ENCODE results near the gene CDYL. TPM values are rescaled to one million over a fixed set of nuclear protein-coding genes. Genes with fewer than 3 reads are reported as not detected.

The CDYL gene
- polyA plus RNA-seq, 3 donors = 2.9 to 21.2 (median 4.2) TPM

GRCh38 chr6:4974962-4975361, 198.8 kb downstream of the CDYL start:
- H3K9me3 ChIP-seq (replicated peaks in 1 of 2; ENCODE audit: control insufficient read depth in 1 of 2, insufficient read depth in 1 of 2, low read length in 2 of 2) = peaks cover 6 to 11% of the 10 kb centered on the region in 2 donors

GRCh38 chr6:4975506-4975905, 199.3 kb downstream of the CDYL start:
- Histone ChIP-seq H3K27ac (ENCODE audit: low read depth in 1 of 2, low read length in 2 of 2) (no peak overlapping the region), H3K4me1 (ENCODE audit: control insufficient read depth in 1 of 2, insufficient read depth in 2 of 2, low read length in 2 of 2) (no peaks in the 10 kb centered on the region), H4K20me1 (ENCODE audit: insufficient read depth, low read length) (no peaks in the 10 kb centered on the region), H3K27me3 (ENCODE audit: control insufficient read depth in 2 of 2, insufficient read depth in 2 of 2, low read length in 2 of 2) (no peaks in the 10 kb centered on the region), H3K36me3 (replicated peaks in 1 of 2; ENCODE audit: control insufficient read depth in 1 of 2, insufficient read depth in 2 of 2, low read length in 2 of 2) (no peaks in the 10 kb centered on the region), H3K9ac (ENCODE audit: insufficient read depth, low read length, poor library complexity, severe bottlenecking) (no peak overlapping the region), H2AFZ (ENCODE audit: insufficient read depth, low read depth, low read length, poor library complexity, severe bottlenecking) (no peak overlapping the region), H3K4me3 (replicated peaks in 1 of 3; ENCODE audit: low read depth in 2 of 3, low read length in 3 of 3) (no peak overlapping the region), H3K9me3 (replicated peaks in 1 of 2; ENCODE audit: control insufficient read depth in 1 of 2, insufficient read depth in 1 of 2, low read length in 2 of 2) (peaks cover 12 to 15% of the 10 kb centered on the region in 2 donors), H3K4me2 (replicated peaks; ENCODE audit: extremely low read depth, low read length, poor library complexity, severe bottlenecking) (no peak overlapping the region), H3K79me2 (ENCODE audit: insufficient read depth, low read length) (no peaks in the 10 kb centered on the region)
- peaks cover 2 to 5% (median 5%) of the 10 kb centered on the region in 3 donors for H3K27me3 Mint-ChIP-seq (ENCODE audit: low read depth in 3 of 3)
- H3K36me3 Mint-ChIP-seq = peaks cover 0 to 3% of the 10 kb centered on the region in 2 donors
- DNase-seq = no peak
- no peak overlapping the region for H3K4me3 Mint-ChIP-seq
- intact Hi-C loops (cut with micrococcal nuclease) = no loop called here
- H3K9me3 Mint-ChIP-seq = peaks cover 18 to 34% (median 25%) of the 10 kb centered on the region in 7 donors
- no peaks in the 10 kb centered on the region for H3K4me1 Mint-ChIP-seq
- no peak for TF ChIP-seq CTCF (IDR thresholded peaks at IDR 0.05)
- no peak overlapping the region for H3K27ac Mint-ChIP-seq
- WGBS (ENCODE audit: insufficient coverage) = no CpG with 5 or more reads among the region's 3 CpGs

More at GRCh38 chr6:4974962-4975361, 198.8 kb downstream of the CDYL start:
- Mint-ChIP-seq H3K36me3 (peaks cover 0 to under 1% of the 10 kb centered on the region in 2 donors), H3K4me1 (no peaks in the 10 kb centered on the region), H3K9me3 (peaks cover 15 to 31% (median 19%) of the 10 kb centered on the region in 7 donors), H3K27me3 (ENCODE audit: low read depth in 3 of 3) (peaks cover 2 to 5% (median 5%) of the 10 kb centered on the region in 3 donors), H3K4me3 (no peak overlapping the region), H3K27ac (no peak overlapping the region)
- Histone ChIP-seq H3K4me2 (replicated peaks; ENCODE audit: extremely low read depth, low read length, poor library complexity, severe bottlenecking) (no peak overlapping the region), H3K4me1 (ENCODE audit: control insufficient read depth in 1 of 2, insufficient read depth in 2 of 2, low read length in 2 of 2) (no peaks in the 10 kb centered on the region), H2AFZ (ENCODE audit: insufficient read depth, low read depth, low read length, poor library complexity, severe bottlenecking) (no peak overlapping the region), H3K79me2 (ENCODE audit: insufficient read depth, low read length) (no peaks in the 10 kb centered on the region), H3K9ac (ENCODE audit: insufficient read depth, low read length, poor library complexity, severe bottlenecking) (no peak overlapping the region), H3K27ac (ENCODE audit: low read depth in 1 of 2, low read length in 2 of 2) (no peak overlapping the region), H3K27me3 (ENCODE audit: control insufficient read depth in 2 of 2, insufficient read depth in 2 of 2, low read length in 2 of 2) (no peaks in the 10 kb centered on the region), H3K36me3 (replicated peaks in 1 of 2; ENCODE audit: control insufficient read depth in 1 of 2, insufficient read depth in 2 of 2, low read length in 2 of 2) (no peaks in the 10 kb centered on the region), H3K4me3 (replicated peaks in 1 of 3; ENCODE audit: low read depth in 2 of 3, low read length in 3 of 3) (no peak overlapping the region), H4K20me1 (ENCODE audit: insufficient read depth, low read length) (no peaks in the 10 kb centered on the region)
- whole genome bisulfite sequencing (ENCODE audit: insufficient coverage) = 82% methylated on average over 4 of the region's 8 CpGs
- intact Hi-C loops (cut with micrococcal nuclease) = no loop called here
- no peak for TF ChIP-seq CTCF (IDR thresholded peaks at IDR 0.05)
- no peak for DNase-seq
